Neutrophil (primary cell): ENCODE results near the gene TRPV5.

Experiments used
- H3K27ac ChIP-seq: fragments of 200-600 bp; sonication (generic); 2 replicates; pipeline ENCODE4 v1.5.1; 2016; ENCODE audit warnings: mild to moderate bottlenecking, moderate library complexity
- H3K27me3 ChIP-seq: fragments of 200-600 bp; sonication (generic); 2 replicates; pipeline ENCODE4 v1.6.0; 2016; ENCODE audit warnings: mild to moderate bottlenecking
- H3K36me3 ChIP-seq: fragments of 200-600 bp; sonication (generic); 2 replicates; pipeline ENCODE4 v1.5.1; 2017
- H3K4me1 ChIP-seq, 2 experiments: fragments of 200-600 bp in 1 of 2; sonication (generic) in 1 of 2; 1 replicate in 1 of 2; 2 replicates in 1 of 2; pipeline versions ENCODE4 v1.5.1 to v1.6.1; 2013 to 2016; ENCODE audit warnings: low read depth in 1 of 2, low read length in 1 of 2, mild to moderate bottlenecking in 1 of 2, moderate library complexity in 1 of 2; ENCODE audit not compliant: control insufficient read depth in 1 of 2, insufficient read depth in 1 of 2
- H3K4me3 ChIP-seq, 2 experiments: fragments of 200-600 bp in 1 of 2; sonication (generic) in 1 of 2; 1 replicate in 1 of 2; 2 replicates in 1 of 2; pipeline ENCODE4 v1.5.1; 2013 to 2016; ENCODE audit warnings: low read depth in 1 of 2, low read length in 1 of 2, mild to moderate bottlenecking in 1 of 2, moderate library complexity in 1 of 2
- H3K9me3 ChIP-seq: fragments of 200-600 bp; sonication (generic); 2 replicates; pipeline ENCODE4 v1.5.1; 2016
- TF ChIP-seq, protein P1 (sequence below): fragments of 200-600 bp; sonication (generic); IDR thresholded peaks from 2 replicates; pipeline ENCODE4 v1.5.1; 2016; ENCODE audit warnings: antibody characterized with exemption

TRPV5 gene

DNA sequence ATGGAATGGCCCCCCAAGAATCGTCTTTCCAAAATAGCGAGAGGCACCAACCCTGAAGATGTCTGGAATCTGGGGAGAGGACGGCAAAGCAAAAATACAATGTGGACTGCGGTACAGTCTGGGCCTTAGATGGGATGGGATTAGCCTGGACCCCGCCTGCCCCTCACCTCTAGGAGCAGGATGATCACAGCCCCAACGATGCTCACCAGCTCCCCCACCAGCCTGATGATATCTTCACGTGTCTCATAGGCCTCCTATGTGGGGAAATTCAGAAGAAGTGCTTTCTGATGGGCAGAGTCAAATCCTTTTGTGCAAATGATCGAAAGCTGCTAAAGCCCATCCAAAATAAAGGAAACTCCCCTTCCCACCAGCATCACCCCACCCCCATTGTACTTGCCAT lies 18.2 kb downstream of the TRPV5 start:
- H3K36me3 ChIP-seq, result no peaks in the 10 kb centered on the region
- peaks cover 8% of the 10 kb centered on the region for H3K27me3 ChIP-seq
- peaks cover 4 to 5% of the 10 kb centered on the region in 2 experiments for H3K4me1 ChIP-seq
- H3K4me3 ChIP-seq, result no peak overlapping the region
- TF ChIP-seq, protein P1, sequence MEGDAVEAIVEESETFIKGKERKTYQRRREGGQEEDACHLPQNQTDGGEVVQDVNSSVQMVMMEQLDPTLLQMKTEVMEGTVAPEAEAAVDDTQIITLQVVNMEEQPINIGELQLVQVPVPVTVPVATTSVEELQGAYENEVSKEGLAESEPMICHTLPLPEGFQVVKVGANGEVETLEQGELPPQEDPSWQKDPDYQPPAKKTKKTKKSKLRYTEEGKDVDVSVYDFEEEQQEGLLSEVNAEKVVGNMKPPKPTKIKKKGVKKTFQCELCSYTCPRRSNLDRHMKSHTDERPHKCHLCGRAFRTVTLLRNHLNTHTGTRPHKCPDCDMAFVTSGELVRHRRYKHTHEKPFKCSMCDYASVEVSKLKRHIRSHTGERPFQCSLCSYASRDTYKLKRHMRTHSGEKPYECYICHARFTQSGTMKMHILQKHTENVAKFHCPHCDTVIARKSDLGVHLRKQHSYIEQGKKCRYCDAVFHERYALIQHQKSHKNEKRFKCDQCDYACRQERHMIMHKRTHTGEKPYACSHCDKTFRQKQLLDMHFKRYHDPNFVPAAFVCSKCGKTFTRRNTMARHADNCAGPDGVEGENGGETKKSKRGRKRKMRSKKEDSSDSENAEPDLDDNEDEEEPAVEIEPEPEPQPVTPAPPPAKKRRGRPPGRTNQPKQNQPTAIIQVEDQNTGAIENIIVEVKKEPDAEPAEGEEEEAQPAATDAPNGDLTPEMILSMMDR, result no peak
- no peak overlapping the region for H3K27ac ChIP-seq
- no peaks in the 10 kb centered on the region for H3K9me3 ChIP-seq

DNA sequence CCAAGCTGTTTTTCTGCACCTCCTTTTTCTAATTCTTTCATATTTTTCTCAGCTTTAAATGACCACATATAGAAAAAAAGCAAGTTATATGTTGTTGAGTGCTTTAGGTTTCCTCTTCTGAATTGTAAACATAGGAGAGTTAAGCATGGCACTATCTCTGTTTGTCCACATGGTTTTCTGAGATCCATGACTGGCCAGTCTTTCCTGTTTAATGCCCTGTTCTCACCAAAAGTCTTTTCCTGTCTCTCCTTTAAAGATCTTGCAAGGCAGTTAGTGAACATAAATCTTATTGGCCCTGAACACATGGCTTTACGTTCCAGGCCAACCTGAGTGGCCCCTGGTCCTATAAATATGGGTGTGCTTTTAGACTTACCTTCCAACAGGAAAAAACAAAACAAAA lies 19.4 kb downstream of the TRPV5 start:
- Histone ChIP-seq H3K9me3 (no peaks in the 10 kb centered on the region), H3K4me1 (peaks cover 7 to 17% of the 10 kb centered on the region in 2 experiments), H3K36me3 (no peaks in the 10 kb centered on the region), H3K27ac (no peak overlapping the region), H3K27me3 (peaks cover 8% of the 10 kb centered on the region), H3K4me3 (no peak overlapping the region)
- TF ChIP-seq, protein P1, result no peak

DNA sequence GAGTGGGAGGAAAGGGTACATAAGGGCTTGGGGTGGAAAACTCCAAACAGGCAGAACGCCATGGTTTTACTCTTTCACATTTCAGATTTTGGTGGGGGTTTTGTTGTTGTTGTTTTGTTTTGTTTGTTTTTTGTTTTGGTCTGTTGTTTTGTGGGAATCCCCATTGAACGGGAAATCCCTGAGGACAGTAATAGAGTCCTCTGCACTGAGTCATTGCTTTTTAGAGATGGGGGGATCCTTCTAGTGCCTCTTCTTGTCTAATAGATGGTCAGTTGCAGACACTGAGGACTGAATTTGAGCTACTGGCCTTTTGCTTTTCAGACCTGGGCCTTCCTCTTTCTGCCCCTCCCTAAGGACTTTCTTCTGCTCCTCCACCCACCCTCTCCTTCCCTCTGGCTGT lies 20.0 kb downstream of the TRPV5 start:
- Histone ChIP-seq H3K27me3 (peaks cover 8% of the 10 kb centered on the region), H3K4me3 (no peak overlapping the region), H3K4me1 (peaks cover 7 to 23% of the 10 kb centered on the region in 2 experiments), H3K27ac (no peak overlapping the region), H3K9me3 (no peaks in the 10 kb centered on the region), H3K36me3 (no peaks in the 10 kb centered on the region)
- TF ChIP-seq, protein P1, result no peak

DNA sequence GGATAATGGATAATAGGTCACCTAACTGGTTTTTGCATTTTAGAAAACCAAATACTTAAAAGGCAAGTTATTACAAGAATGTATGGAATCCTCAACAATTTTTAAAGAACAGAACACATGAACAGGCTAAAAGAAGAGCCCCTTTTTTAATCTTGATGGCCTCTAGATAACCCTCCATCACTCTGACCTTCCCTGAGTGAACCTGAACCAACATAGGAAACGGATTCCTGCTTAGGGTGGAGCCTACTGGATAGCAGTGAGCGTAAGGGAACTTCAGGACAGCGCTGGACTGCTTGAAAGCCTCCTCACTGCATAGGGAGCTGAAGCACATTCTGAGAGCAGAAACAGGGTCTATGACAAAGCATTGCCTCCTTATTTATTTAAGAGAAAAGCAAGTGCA lies 20.5 kb downstream of the TRPV5 start:
- no peaks in the 10 kb centered on the region for H3K9me3 ChIP-seq
- H3K4me3 ChIP-seq, result no peak overlapping the region
- peaks cover 7 to 23% of the 10 kb centered on the region in 2 experiments for H3K4me1 ChIP-seq
- TF ChIP-seq, protein P1, result no peak
- H3K27me3 ChIP-seq, result peaks cover 8% of the 10 kb centered on the region
- no peaks in the 10 kb centered on the region for H3K36me3 ChIP-seq
- no peak overlapping the region for H3K27ac ChIP-seq

DNA sequence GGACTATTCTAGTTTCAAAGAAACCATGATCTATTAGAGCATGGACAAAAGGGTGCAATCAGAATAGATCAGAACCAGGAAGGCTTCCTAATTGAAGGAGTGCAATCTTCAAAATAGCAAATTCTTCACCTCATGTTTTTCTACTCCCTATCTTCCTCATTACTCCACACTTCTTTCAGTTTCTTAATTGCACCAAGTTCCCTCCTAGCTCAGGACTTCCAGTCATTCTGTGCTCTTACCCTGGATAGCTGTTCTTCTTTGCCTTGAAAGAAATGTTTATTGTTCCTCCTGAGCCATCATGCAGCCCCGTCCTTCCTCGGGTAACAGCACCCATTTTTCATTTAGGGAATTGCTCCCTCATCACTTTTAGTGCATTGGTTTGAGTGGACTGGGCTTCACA lies 23.1 kb downstream of the TRPV5 start:
- Histone ChIP-seq H3K27ac (peak overlapping the region; percentile 52), H3K36me3 (no peaks in the 10 kb centered on the region), H3K9me3 (no peaks in the 10 kb centered on the region), H3K4me1 (peaks cover 7 to 23% of the 10 kb centered on the region in 2 experiments), H3K27me3 (no peaks in the 10 kb centered on the region), H3K4me3 (no peak overlapping the region)
- TF ChIP-seq, protein P1, result no peak

DNA sequence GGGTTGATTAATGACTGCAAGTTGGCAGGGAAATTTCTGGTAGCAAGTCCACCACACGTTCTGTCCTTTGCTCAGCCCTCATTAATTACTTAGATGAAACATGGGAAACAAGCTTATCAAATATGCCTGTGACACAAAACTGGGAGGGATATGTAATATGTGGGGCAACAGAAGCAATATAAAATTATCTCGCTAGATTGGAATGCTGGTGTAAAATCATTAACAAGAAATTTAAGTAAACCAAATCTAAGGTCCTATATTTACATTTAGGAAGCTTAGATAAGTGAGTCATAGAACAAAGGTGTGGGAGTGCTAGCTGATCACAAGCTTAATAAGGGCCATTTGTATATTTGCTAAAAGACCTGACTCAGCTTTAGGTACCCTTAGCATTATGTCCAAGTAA lies 23.5 kb downstream of the TRPV5 start:
- Histone ChIP-seq H3K9me3 (no peaks in the 10 kb centered on the region), H3K4me1 (peaks cover 7 to 23% of the 10 kb centered on the region in 2 experiments), H3K4me3 (no peak overlapping the region), H3K27ac (peak overlapping the region; percentile 52), H3K36me3 (no peaks in the 10 kb centered on the region), H3K27me3 (no peaks in the 10 kb centered on the region)
- TF ChIP-seq, protein P1, result no peak
